Measurements from ENCODE around the gene PALB2.
A peak's percentile ranks its signal among the peaks of the same experiment; 100 is the strongest.

PALB2 gene

DNA sequence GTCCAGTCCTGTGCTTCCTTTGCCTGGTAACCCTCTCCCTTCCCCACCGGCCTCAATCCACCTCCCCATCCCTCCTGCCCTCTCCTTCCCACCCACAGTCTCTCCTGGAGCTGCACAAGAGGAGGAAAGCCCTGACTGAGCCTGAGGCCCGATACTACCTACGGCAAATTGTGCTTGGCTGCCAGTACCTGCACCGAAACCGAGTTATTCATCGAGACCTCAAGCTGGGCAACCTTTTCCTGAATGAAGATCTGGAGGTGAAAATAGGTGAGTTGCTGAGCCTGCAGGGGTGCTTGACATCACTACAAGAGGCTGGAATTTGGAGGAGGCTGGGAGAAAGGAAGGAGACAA, 38.9 kb upstream of the PALB2 start:
- no peaks in the 10 kb centered on the region for H3K9me3 ChIP-seq
- no peaks in the 10 kb centered on the region for H3K27me3 ChIP-seq
- H3K4me3 ChIP-seq (ENCODE audit: low read depth, low read length): peak overlapping the region; percentile 82
- peaks cover 42% of the 10 kb centered on the region for H3K36me3 ChIP-seq
- peaks cover 3% of the 10 kb centered on the region; the same call in 1 of the 2 replicates for H3K4me1 ChIP-seq
- DNase-seq: no peak
- TF ChIP-seq, protein P1, sequence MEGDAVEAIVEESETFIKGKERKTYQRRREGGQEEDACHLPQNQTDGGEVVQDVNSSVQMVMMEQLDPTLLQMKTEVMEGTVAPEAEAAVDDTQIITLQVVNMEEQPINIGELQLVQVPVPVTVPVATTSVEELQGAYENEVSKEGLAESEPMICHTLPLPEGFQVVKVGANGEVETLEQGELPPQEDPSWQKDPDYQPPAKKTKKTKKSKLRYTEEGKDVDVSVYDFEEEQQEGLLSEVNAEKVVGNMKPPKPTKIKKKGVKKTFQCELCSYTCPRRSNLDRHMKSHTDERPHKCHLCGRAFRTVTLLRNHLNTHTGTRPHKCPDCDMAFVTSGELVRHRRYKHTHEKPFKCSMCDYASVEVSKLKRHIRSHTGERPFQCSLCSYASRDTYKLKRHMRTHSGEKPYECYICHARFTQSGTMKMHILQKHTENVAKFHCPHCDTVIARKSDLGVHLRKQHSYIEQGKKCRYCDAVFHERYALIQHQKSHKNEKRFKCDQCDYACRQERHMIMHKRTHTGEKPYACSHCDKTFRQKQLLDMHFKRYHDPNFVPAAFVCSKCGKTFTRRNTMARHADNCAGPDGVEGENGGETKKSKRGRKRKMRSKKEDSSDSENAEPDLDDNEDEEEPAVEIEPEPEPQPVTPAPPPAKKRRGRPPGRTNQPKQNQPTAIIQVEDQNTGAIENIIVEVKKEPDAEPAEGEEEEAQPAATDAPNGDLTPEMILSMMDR (IDR thresholded peaks at IDR 0.05; ENCODE audit: low read depth, low read length): no peak

DNA sequence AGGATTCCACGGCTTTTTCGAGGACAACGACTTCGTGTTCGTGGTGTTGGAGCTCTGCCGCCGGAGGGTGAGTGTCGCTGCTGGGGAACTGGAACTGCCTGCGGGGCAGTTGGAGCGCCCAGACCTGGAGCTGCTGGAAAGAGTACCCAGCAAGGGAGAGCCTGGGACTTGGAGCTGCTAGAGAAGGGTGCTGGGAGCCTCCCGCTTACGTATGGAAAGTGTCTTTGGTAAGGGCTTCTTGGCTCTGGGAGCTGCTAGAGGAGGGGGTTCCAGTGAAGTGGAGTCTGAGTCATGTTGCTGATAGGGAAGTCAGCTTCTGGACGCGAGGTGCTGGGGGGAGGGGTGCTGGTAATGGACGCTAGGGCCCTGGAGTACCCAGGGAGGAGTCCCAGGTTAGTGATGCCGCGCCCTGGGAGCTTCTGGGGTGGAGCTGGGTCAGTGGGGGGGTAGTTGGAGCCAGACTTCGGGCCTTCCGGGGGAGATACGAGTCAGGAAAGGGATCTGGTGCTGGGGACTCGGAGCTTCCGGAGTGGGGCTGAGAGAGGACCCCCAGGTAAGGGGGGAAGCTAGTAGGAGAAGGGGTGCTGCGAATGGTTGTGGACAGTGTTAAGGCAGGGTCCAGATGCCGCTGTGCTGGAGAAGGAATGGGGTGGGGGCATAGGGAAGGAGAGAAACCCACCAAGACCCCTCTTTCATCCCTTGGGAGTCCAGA, 38.3 kb upstream of the PALB2 start:
- peaks cover 3% of the 10 kb centered on the region; the same call in 1 of the 2 replicates for H3K4me1 ChIP-seq
- H3K27me3 ChIP-seq: no peaks in the 10 kb centered on the region
- no peaks in the 10 kb centered on the region for H3K9me3 ChIP-seq
- peak overlapping the region; percentile 82 for H3K4me3 ChIP-seq (ENCODE audit: low read depth, low read length)
- peak; percentile 60 for DNase-seq
- peaks cover 40% of the 10 kb centered on the region for H3K36me3 ChIP-seq
- TF ChIP-seq, protein P1 (IDR thresholded peaks at IDR 0.05; ENCODE audit: low read depth, low read length): no peak

DNA sequence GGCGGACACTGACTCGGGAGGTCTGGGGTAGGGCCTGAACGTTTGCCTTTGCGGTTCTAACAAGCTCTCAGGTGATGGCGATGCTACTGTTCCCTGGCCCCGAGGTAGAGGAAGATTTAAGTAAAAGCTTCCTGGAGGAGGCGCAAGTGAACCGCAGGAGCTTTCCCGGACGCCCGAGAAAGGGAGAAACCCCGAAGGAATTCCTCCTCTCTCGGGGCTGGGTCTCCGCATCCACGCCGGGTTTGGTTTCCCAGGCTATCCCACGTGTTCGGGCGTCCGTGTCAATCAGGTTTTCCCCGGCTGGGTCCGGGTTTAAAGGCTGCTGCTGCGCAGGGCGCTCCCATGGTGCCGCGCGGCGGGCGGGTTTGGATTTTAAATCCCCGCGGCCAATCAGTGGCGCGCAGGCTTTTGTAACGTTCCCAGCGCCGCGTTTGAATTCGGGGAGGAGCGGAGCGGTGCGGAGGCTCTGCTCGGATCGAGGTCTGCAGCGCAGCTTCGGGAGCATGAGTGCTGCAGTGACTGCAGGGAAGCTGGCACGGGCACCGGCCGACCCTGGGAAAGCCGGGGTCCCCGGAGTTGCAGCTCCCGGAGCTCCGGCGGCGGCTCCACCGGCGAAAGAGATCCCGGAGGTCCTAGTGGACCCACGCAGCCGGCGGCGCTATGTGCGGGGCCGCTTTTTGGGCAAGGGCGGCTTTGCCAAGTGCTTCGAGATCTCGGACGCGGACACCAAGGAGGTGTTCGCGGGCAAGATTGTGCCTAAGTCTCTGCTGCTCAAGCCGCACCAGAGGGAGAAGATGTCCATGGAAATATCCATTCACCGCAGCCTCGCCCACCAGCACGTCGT, 37.5 kb upstream of the PALB2 start, which contains the start of gene PLK1:
Gene PLK1, plus strand, starts transcription at position 460 of the 844 bp plus-strand sequence. Its CDS starts 44 bp downstream, at position 504.
- DNase-seq: peak; percentile 92
- no peaks in the 10 kb centered on the region for H3K9me3 ChIP-seq
- peaks cover 32% of the 10 kb centered on the region for H3K36me3 ChIP-seq
- peaks cover 3% of the 10 kb centered on the region; the same call in 1 of the 2 replicates for H3K4me1 ChIP-seq
- H3K27me3 ChIP-seq: no peaks in the 10 kb centered on the region
- TF ChIP-seq, protein P1 (IDR thresholded peaks at IDR 0.05; ENCODE audit: low read depth, low read length): peak; percentile 42
- H3K4me3 ChIP-seq (ENCODE audit: low read depth, low read length): peak within 1 kb of the TSS; percentile 82

DNA sequence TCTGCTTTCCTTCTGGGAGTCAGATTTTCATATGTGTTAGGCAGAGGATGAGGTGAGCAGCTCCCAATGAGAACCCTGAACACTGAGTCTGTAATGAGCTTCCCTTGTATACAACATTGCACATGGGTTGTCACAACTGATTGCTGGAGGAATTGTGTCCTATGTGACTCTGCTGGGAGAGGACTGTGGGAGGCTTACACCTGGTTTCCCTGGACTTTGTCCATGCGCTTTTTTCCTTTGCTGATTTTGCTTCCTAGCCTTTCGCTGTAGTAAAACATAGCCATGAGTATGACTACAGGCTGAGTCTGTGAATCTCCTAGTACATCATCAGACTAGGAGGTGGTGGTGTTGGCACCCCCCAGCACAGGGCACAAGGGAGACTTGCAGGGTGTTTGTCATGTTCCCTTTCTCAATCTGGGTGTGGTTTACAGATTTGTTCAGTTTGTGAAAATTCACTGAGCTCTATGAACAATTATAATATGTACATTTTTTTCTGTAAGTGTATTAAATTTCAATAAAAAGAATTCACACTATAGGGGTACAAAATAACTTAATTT, 35.9 kb upstream of the PALB2 start:
- H3K9me3 ChIP-seq: no peaks in the 10 kb centered on the region
- no peak for DNase-seq
- H3K27me3 ChIP-seq: no peaks in the 10 kb centered on the region
- peaks cover 29% of the 10 kb centered on the region for H3K36me3 ChIP-seq
- peaks cover 3% of the 10 kb centered on the region; the same call in 1 of the 2 replicates for H3K4me1 ChIP-seq
- H3K4me3 ChIP-seq (ENCODE audit: low read depth, low read length): no peak overlapping the region
- TF ChIP-seq, protein P1 (IDR thresholded peaks at IDR 0.05; ENCODE audit: low read depth, low read length): no peak

DNA sequence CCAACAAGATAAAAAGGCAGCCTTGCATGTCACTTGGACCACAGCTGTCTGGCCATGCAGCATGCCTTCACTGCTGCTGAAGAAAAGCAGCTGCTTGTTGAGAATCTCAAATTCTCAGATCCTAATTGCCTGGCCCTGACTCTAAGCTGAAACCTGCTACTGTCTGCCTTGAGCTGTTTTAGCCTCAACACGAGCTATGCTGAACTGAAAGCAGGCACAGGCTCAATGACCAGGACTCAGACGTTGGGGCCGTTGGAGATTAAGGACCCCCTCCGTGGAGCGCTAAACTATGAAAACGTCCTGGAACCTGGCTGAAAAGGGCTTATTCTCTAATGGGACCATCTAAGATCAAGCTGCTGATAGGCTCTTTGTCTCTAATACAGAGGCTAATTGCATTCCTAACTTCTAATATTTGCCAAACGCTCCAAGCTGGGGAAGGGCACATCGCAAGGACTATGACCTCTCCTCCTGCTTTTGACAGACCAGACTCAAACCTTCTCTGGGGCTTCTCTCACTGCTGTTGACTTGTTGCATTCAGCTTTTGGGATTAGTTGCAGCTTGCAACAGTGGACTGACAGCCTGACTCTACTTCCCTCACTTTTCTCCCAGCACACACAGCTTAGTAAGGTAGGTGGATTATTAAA, 33.0 kb upstream of the PALB2 start:
- TF ChIP-seq, protein P1 (IDR thresholded peaks at IDR 0.05; ENCODE audit: low read depth, low read length): no peak
- no peaks in the 10 kb centered on the region for H3K9me3 ChIP-seq
- no peaks in the 10 kb centered on the region for H3K4me1 ChIP-seq
- no peak for DNase-seq
- H3K27me3 ChIP-seq: no peaks in the 10 kb centered on the region
- no peak overlapping the region for H3K4me3 ChIP-seq (ENCODE audit: low read depth, low read length)
- peaks cover 23% of the 10 kb centered on the region for H3K36me3 ChIP-seq

All from BE2C (cell line).